ENCODE measurements around the gene TLE5. TPM values are rescaled to one million over a fixed set of nuclear protein-coding genes. Genes with fewer than 3 reads are reported as not detected.

The TLE5 gene
- total RNA-seq, 3 donors from 2014 or later (not counting 1 experiment from before 2014, with no cell fraction given) = 943 to 1,012 (median 968) TPM

DNA sequence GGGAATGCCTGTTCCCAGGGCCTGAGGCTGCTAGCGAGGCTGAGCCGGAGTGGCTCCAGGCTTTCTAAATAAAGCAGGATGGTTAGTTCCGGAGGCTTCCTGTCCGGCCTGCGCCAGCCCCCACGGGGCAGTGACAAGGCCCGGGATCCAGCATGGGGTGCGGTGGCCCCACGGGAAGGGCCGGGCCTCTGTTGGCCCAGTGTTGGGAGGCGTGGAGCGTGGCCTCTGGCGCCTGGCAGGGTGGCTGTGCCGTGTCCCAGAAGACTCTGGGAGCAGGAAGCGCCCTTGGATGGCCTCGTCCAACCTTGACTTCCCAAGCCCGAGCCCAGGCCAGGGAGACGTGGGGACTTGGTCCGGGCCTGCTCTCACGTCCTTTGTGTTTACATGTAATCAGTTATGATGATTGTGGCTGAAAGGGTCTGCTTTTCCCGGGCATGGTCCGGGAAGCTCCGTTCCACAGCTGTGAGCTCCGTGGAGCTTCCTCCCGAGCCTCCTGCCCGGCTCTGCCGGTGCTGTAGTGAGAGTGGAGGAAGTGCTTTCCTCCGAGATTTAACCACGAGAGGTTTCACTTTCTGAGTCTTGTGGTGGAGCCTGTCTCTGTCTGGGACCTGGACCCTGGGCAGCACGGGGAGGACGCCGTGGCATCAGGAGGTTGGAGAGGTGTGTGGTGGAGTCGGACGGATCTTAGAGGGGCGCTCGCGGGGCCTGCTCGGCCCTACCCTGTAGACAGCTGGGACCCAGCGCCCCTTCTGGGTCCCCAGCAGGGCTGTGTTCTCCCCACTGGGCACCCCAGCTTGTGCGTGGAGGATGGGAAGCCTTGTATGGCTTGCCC, 36.4 kb upstream of the TLE5 start:
- TF ChIP-seq, protein P1, sequence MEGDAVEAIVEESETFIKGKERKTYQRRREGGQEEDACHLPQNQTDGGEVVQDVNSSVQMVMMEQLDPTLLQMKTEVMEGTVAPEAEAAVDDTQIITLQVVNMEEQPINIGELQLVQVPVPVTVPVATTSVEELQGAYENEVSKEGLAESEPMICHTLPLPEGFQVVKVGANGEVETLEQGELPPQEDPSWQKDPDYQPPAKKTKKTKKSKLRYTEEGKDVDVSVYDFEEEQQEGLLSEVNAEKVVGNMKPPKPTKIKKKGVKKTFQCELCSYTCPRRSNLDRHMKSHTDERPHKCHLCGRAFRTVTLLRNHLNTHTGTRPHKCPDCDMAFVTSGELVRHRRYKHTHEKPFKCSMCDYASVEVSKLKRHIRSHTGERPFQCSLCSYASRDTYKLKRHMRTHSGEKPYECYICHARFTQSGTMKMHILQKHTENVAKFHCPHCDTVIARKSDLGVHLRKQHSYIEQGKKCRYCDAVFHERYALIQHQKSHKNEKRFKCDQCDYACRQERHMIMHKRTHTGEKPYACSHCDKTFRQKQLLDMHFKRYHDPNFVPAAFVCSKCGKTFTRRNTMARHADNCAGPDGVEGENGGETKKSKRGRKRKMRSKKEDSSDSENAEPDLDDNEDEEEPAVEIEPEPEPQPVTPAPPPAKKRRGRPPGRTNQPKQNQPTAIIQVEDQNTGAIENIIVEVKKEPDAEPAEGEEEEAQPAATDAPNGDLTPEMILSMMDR (IDR thresholded peaks at IDR 0.05) = no peak
- Mint-ChIP-seq H3K27me3 (ENCODE audit: low read depth in 2 of 2) (peaks cover 21 to 45% of the 10 kb centered on the region in 2 donors), H3K4me1 (peaks cover 6 to 21% of the 10 kb centered on the region in 2 donors), H3K4me3 (no peak overlapping the region), H3K36me3 (no peaks in the 10 kb centered on the region), H3K27ac (no peak overlapping the region), H3K9me3 (no peaks in the 10 kb centered on the region)
- peak in 1 of 3 donors; percentile 38 for ATAC-seq
- peaks cover 41% of the 10 kb centered on the region for H3K4me1 ChIP-seq (ENCODE audit: control insufficient read depth, insufficient read depth, low read length)
- peak in 1 of 2 donors; percentile 64 for DNase-seq
- H3K27ac ChIP-seq (ENCODE audit: low read length) = no peak overlapping the region
- WGBS (ENCODE audit: insufficient coverage) = 40% methylated on average over 40 of the region's 40 CpGs
- H3K4me3 ChIP-seq (ENCODE audit: low read length) = no peak overlapping the region
- peaks cover 42% of the 10 kb centered on the region for H3K27me3 ChIP-seq (ENCODE audit: control insufficient read depth, insufficient read depth, low read length)
- no peaks in the 10 kb centered on the region for H3K9me3 ChIP-seq (ENCODE audit: control insufficient read depth, insufficient read depth, low read length)
- intact Hi-C loops (cut with micrococcal nuclease) = no loop called here
- H3K36me3 ChIP-seq (ENCODE audit: control insufficient read depth, insufficient read depth, low read length) = no peaks in the 10 kb centered on the region

DNA sequence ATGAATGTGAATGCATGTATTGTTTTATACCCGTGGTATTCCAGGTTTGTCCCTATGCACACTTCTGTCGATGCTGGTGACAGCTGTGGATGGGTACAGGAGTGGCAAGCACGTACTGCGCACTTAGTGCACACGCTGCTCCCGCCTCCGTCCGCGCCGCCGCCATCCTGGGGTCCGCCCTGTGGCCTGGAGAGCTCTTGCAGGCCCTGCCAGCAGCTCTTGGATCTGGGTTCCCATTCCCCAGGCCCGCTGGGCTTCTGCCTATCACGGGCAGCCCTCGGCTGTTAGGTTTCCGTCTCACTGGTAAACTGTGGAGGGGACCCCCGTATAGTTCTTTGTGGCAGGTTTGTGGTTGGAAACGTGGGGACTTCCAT, 35.8 kb upstream of the TLE5 start:
- Histone ChIP-seq H3K27ac (ENCODE audit: low read length) (no peak overlapping the region), H3K36me3 (ENCODE audit: control insufficient read depth, insufficient read depth, low read length) (no peaks in the 10 kb centered on the region), H3K27me3 (ENCODE audit: control insufficient read depth, insufficient read depth, low read length) (peaks cover 42% of the 10 kb centered on the region), H3K4me1 (ENCODE audit: control insufficient read depth, insufficient read depth, low read length) (peaks cover 37% of the 10 kb centered on the region), H3K9me3 (ENCODE audit: control insufficient read depth, insufficient read depth, low read length) (no peaks in the 10 kb centered on the region), H3K4me3 (ENCODE audit: low read length) (no peak overlapping the region)
- intact Hi-C loops (cut with micrococcal nuclease) = no loop called here
- ATAC-seq = no peak
- 88% methylated on average over 18 of the region's 18 CpGs for WGBS (ENCODE audit: insufficient coverage)
- Mint-ChIP-seq H3K27ac (no peak overlapping the region), H3K9me3 (no peaks in the 10 kb centered on the region), H3K4me1 (peaks cover 6 to 21% of the 10 kb centered on the region in 2 donors), H3K27me3 (ENCODE audit: low read depth in 2 of 2) (peaks cover 21 to 45% of the 10 kb centered on the region in 2 donors), H3K36me3 (no peaks in the 10 kb centered on the region), H3K4me3 (no peak overlapping the region)
- TF ChIP-seq, protein P1 (IDR thresholded peaks at IDR 0.05) = no peak
- DNase-seq = no peak

DNA sequence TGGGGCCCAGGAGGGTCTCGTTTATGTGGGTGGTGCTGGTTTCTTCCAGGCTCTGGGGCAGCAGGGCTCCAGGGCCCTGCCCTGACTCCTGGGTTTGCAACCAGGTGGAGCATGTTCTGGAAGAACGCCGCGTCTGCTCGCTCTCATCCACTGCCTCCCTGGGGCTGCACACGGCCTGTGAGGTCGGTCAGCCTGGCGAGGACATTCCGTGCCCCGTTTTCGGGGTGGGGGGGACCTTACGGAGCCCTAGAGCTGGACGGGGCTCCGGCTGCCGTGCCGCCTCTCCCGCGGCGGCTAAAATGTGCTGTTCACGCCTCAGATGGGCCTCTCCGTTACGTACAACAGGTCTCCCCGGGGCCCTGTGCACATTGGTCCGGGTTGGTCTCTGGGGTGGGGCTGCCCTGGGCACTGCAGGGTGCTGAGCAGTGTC, 35.2 kb upstream of the TLE5 start:
- H3K27ac ChIP-seq (ENCODE audit: low read length) = no peak overlapping the region
- intact Hi-C loops (cut with micrococcal nuclease) = no loop called here
- peaks cover 37% of the 10 kb centered on the region for H3K4me1 ChIP-seq (ENCODE audit: control insufficient read depth, insufficient read depth, low read length)
- no peak overlapping the region for H3K4me3 Mint-ChIP-seq
- H3K4me3 ChIP-seq (ENCODE audit: low read length) = no peak overlapping the region
- H3K9me3 ChIP-seq (ENCODE audit: control insufficient read depth, insufficient read depth, low read length) = no peaks in the 10 kb centered on the region
- H3K27ac Mint-ChIP-seq = no peak overlapping the region
- peaks cover 21 to 43% of the 10 kb centered on the region in 2 donors for H3K27me3 Mint-ChIP-seq (ENCODE audit: low read depth in 2 of 2)
- H3K36me3 Mint-ChIP-seq = no peaks in the 10 kb centered on the region
- H3K36me3 ChIP-seq (ENCODE audit: control insufficient read depth, insufficient read depth, low read length) = no peaks in the 10 kb centered on the region
- H3K9me3 Mint-ChIP-seq = no peaks in the 10 kb centered on the region
- DNase-seq (no peak), ATAC-seq (no peak)
- WGBS (ENCODE audit: insufficient coverage) = 95% methylated on average over 24 of the region's 24 CpGs
- peaks cover 42% of the 10 kb centered on the region for H3K27me3 ChIP-seq (ENCODE audit: control insufficient read depth, insufficient read depth, low read length)
- peaks cover 6 to 21% of the 10 kb centered on the region in 2 donors for H3K4me1 Mint-ChIP-seq
- TF ChIP-seq, protein P1 (IDR thresholded peaks at IDR 0.05) = no peak

Data from natural killer cell (primary cell).